Endodermal cell (in vitro differentiated cells): ENCODE data around the gene CALD1. TPM values are rescaled to one million over a fixed set of nuclear protein-coding genes. Genes with fewer than 3 reads are reported as not detected.
A peak's percentile ranks its signal among the peaks of the same experiment; 100 is the strongest.

Experiments
- DNase-seq: peaks from one replicate; pipeline ENCODE4 v3.0.0-alpha.2; 2017
- H3K27ac ChIP-seq: 2 replicates; pipeline ENCODE4 v1.5.1; 2013; ENCODE audit warnings: mild to moderate bottlenecking, low read depth, low read length, moderate library complexity
- H3K27me3 ChIP-seq: 2 replicates; pipeline ENCODE4 v1.6.1; 2013; ENCODE audit warnings: mild to moderate bottlenecking, low read length, moderate library complexity; ENCODE audit not compliant: insufficient read depth, control insufficient read depth, poor library complexity, severe bottlenecking
- H3K36me3 ChIP-seq: 2 replicates; pipeline ENCODE4 v1.7.0; 2013; ENCODE audit warnings: mild to moderate bottlenecking, low read length, moderate library complexity; ENCODE audit not compliant: control insufficient read depth, insufficient read depth
- H3K4me1 ChIP-seq: one replicate; pipeline ENCODE4 v1.7.0; 2013; ENCODE audit warnings: low read length; ENCODE audit not compliant: control insufficient read depth, insufficient read depth
- H3K4me3 ChIP-seq: 2 replicates; pipeline ENCODE4 v1.5.1; 2013; ENCODE audit warnings: mild to moderate bottlenecking, low read length, moderate library complexity
- H3K9ac ChIP-seq: 2 replicates; pipeline ENCODE4 v1.6.1; 2013; ENCODE audit warnings: mild to moderate bottlenecking, low read length, moderate library complexity; ENCODE audit not compliant: poor library complexity, severe bottlenecking; ENCODE audit errors: extremely low read depth
- H3K9me3 ChIP-seq: 2 replicates; pipeline ENCODE4 v1.6.1; 2013; ENCODE audit warnings: mild to moderate bottlenecking, low read length, moderate library complexity; ENCODE audit not compliant: control insufficient read depth
- H3K27ac Mint-ChIP-seq: 2 replicates; pipeline ENCODE4 v1.8.0; 2020; ENCODE audit warnings: mixed read lengths
- H3K27me3 Mint-ChIP-seq: 2 replicates; pipeline ENCODE4 v1.8.0; 2021; ENCODE audit warnings: mild to moderate bottlenecking, mixed read lengths; ENCODE audit not compliant: insufficient read depth
- H3K36me3 Mint-ChIP-seq: 2 replicates; pipeline ENCODE4 v1.8.0; 2020; ENCODE audit warnings: low read depth, mixed read lengths
- H3K4me1 Mint-ChIP-seq: 2 replicates; pipeline ENCODE4 v1.8.0; 2020; ENCODE audit warnings: mixed read lengths
- H3K4me3 Mint-ChIP-seq: 2 replicates; pipeline ENCODE4 v1.8.0; 2020; ENCODE audit warnings: mild to moderate bottlenecking, moderate library complexity, mixed read lengths
- H3K9me3 Mint-ChIP-seq: 2 replicates; pipeline ENCODE4 v1.8.0; 2020; ENCODE audit warnings: mild to moderate bottlenecking, mixed read lengths
- WGBS, 2 experiments: methylation state at CpG; one replicate each; pipeline versions ENCODE4 v1.1.5 to v1.1.7; 2013; ENCODE audit warnings: missing lambda C conversion rate in 2 of 2, mixed read lengths in 1 of 2; ENCODE audit not compliant: insufficient coverage in 1 of 2, insufficient read length in 1 of 2; 5-methylcytosine and 5-hydroxymethylcytosine counted together
- total RNA-seq, 2 donors: library from RNA; stranded (reverse); fragmentation: NEBNext Ultra II Directional in 1 of 2; extraction: Animal tissue kit (Norgen Biotek cat#: 25700) in 1 of 2; gene quantifications; 2 replicates in 1 of 2; 3 replicates in 1 of 2; pipeline ENCODE4 v1.2.1, GENCODE V29; 2021
- TF ChIP-seq, protein P1 (sequence below): fragments of 200-600 bp; sonication (generic); conservative IDR thresholded peaks from 2 replicates; pipeline ENCODE4 v1.5.0; 2021; ENCODE audit warnings: antibody characterized with exemption, mild to moderate bottlenecking

The CALD1 gene
- total RNA-seq, 2 donors from 2014 or later = 111 to 132 TPM

DNA sequence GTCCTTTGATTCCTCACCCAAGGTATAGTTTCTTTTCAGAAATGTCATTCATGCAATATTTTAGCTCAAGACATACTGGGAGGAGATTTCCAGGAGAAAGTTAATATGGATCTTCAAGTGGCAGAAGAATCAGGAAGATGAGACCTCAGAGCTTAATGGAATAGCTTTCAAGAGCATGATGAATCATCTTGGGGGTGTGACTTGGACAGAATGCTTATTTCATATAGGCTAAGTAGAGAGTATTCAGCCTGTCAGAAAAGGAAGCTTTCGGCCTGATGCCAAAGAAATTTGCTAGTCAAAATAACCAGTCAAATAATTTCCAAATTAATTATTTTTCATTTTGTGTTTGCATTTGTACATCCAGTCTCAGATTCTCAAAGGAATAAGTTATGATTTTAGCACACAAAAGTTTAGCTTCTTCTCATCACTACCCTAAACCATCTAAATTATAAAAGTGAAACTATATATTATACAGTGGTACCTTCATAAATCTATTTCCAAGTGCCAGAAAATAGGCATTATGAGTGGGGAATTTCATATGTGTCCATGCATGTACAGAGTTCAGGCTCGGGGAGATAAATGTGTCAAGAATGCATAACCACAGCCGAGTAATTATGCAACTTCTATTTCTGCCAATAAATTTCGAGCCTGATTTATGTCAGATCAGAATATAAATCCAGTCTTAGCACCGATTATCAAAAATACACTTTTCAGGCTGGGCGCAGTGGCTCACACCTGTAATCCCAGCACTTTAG, 27.3 kb upstream of the CALD1 start:
- DNase-seq = no peak
- Histone ChIP-seq H3K4me3 (no peak overlapping the region), H3K27me3 (peaks cover 15% of the 10 kb centered on the region), H3K9ac (no peak overlapping the region), H3K4me1 (no peaks in the 10 kb centered on the region), H3K27ac (no peak overlapping the region), H3K36me3 (no peaks in the 10 kb centered on the region), H3K9me3 (no peaks in the 10 kb centered on the region)
- Mint-ChIP-seq H3K9me3 (no peaks in the 10 kb centered on the region), H3K27ac (no peak overlapping the region), H3K27me3 (peaks cover 2% of the 10 kb centered on the region), H3K4me3 (no peak overlapping the region), H3K4me1 (no peaks in the 10 kb centered on the region), H3K36me3 (no peaks in the 10 kb centered on the region)
- TF ChIP-seq, protein P1, sequence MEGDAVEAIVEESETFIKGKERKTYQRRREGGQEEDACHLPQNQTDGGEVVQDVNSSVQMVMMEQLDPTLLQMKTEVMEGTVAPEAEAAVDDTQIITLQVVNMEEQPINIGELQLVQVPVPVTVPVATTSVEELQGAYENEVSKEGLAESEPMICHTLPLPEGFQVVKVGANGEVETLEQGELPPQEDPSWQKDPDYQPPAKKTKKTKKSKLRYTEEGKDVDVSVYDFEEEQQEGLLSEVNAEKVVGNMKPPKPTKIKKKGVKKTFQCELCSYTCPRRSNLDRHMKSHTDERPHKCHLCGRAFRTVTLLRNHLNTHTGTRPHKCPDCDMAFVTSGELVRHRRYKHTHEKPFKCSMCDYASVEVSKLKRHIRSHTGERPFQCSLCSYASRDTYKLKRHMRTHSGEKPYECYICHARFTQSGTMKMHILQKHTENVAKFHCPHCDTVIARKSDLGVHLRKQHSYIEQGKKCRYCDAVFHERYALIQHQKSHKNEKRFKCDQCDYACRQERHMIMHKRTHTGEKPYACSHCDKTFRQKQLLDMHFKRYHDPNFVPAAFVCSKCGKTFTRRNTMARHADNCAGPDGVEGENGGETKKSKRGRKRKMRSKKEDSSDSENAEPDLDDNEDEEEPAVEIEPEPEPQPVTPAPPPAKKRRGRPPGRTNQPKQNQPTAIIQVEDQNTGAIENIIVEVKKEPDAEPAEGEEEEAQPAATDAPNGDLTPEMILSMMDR = no peak
- 90 to 93% methylated on average over 5 to 6 of the region's 6 CpGs for WGBS, 2 experiments

- Histone ChIP-seq H3K27ac (no peak overlapping the region), H3K36me3 (no peaks in the 10 kb centered on the region), H3K9ac (no peak overlapping the region), H3K4me3 (no peak overlapping the region), H3K27me3 (peaks cover 46% of the 10 kb centered on the region), H3K9me3 (no peaks in the 10 kb centered on the region), H3K4me1 (no peaks in the 10 kb centered on the region)
- TF ChIP-seq, protein P1 = peak; percentile 77
- H3K36me3 Mint-ChIP-seq = no peaks in the 10 kb centered on the region
- H3K9me3 Mint-ChIP-seq = no peaks in the 10 kb centered on the region
- H3K4me1 Mint-ChIP-seq = no peaks in the 10 kb centered on the region
- H3K4me3 Mint-ChIP-seq = no peak overlapping the region
- DNase-seq = no peak
- 100% methylated on average over 1 of the region's 1 CpG; no CpG with 5 or more reads in 1 of the 2 experiments for WGBS, 2 experiments
- H3K27me3 Mint-ChIP-seq = peaks cover 27% of the 10 kb centered on the region
- no peak overlapping the region for H3K27ac Mint-ChIP-seq
Observed at GRCh38 chr7:134755422-134756022, 23.9 kb upstream of the CALD1 start.

GRCh38 chr7:134757938-134758337, 21.5 kb upstream of the CALD1 start:
- Mint-ChIP-seq H3K9me3 (no peaks in the 10 kb centered on the region), H3K4me3 (no peak overlapping the region), H3K4me1 (peaks cover 13% of the 10 kb centered on the region), H3K27me3 (peaks cover 49% of the 10 kb centered on the region), H3K27ac (no peak overlapping the region), H3K36me3 (no peaks in the 10 kb centered on the region)
- 94 to 97% methylated on average over 3 of the region's 3 CpGs for WGBS, 2 experiments
- H3K9ac ChIP-seq = no peak overlapping the region
- H3K9me3 ChIP-seq = no peaks in the 10 kb centered on the region
- DNase-seq = no peak
- no peaks in the 10 kb centered on the region for H3K36me3 ChIP-seq
- H3K27me3 ChIP-seq = peaks cover 67% of the 10 kb centered on the region
- TF ChIP-seq, protein P1 = no peak
- peaks cover 7% of the 10 kb centered on the region for H3K4me1 ChIP-seq
- no peak overlapping the region for H3K27ac ChIP-seq
- no peak overlapping the region for H3K4me3 ChIP-seq
